ELF-1 (cell line): ENCODE measurements around the gene RNFT2.
A peak's percentile ranks its signal among the peaks of the same experiment; 100 is the strongest.
"Not testable (repeated sequence)": the region's sequence is repeated elsewhere in the genome, so short reads cannot be mapped to it uniquely, and the experiment has no call there.

Experiments used
- DNase-seq: peaks from one replicate; pipeline ENCODE4 v3.0.0-alpha.2; 2016; ENCODE audit warnings: low read depth, low spot score

RNFT2 gene

DNA sequence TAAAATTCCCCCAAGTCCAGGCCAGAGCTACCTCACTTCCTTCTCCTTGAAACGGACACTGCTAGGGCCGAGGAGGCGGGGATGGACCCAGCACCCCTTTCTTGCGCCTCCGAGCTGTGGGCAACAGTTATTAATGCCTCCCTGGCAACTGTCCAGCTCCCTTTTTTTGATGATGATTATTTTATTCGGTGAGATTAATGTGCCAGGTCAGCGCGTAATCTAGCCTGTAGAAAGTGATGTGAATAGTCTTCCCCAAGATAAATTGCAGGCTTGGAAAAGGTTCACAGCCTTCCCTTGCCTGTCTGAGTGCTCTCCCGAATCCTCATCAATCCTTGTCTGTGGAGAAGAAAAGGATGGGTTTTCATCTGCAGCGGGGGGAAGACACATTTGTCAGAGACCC is 54.3 kb downstream of the RNFT2 start:
- no peak for DNase-seq

DNA sequence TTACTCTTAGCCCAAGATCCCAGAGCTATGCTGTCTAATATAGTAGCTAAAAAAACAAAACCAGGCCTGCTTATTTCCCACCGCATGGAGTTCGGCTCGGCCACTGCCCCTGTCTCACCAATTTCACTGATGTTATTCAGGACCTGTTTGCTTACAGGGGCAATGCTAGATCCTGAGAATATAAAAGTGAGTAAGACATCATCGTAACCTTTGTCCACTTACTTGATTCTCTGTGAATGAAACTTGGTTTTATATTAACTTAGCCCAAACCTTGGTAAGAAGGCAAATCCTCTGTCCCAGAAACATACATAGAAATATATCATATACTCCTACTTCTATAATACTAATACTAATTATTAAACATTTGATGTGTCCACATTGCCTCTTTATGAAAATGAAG is 56.6 kb downstream of the RNFT2 start:
- DNase-seq, result no peak

GRCh38 chr12:116797885-116798284 is 59.8 kb downstream of the RNFT2 start:
- no peak for DNase-seq

DNA sequence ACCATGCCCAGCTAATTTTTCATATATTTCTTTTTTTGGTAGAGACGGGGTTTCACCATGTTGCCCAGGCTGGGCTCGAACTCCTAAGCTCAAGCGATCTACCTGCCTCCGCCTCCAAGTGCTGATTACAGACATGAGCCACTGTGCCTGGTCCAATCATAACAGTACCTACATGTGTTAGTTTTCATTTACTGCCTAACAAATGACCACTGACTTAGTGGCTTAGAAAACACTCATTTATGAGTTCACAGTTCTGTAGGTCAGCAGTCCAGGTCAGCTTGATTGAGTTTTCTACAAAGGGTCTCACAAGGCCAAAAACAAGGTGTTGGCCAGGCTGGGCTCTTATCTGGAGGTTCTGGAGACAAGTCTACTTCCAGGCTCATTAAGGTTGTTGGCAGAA is 60.6 kb downstream of the RNFT2 start:
- DNase-seq, result no peak

DNA sequence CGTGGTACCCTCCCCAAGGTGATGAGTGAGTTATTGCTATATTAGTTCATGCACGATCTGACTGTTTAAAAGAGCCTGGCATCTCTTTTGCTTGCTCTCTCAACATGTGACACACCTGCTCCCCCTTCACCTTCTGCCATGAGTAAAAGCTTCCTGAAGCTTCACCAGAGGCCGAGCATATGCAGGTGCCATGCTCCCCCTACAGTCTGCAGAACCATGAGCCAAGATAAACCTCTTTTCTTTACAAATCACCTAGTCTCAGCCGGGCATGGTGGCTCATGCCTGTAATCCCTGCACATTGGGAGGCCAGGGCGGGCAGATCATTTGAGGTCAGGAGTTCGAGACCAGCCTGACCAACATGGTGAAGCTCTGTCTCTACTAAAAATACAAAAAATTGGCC is 61.8 kb downstream of the RNFT2 start:
- no peak for DNase-seq

- no peak for DNase-seq
These were observed 62.8 kb downstream of the RNFT2 start for GRCh38 chr12:116800918-116801317.

DNA sequence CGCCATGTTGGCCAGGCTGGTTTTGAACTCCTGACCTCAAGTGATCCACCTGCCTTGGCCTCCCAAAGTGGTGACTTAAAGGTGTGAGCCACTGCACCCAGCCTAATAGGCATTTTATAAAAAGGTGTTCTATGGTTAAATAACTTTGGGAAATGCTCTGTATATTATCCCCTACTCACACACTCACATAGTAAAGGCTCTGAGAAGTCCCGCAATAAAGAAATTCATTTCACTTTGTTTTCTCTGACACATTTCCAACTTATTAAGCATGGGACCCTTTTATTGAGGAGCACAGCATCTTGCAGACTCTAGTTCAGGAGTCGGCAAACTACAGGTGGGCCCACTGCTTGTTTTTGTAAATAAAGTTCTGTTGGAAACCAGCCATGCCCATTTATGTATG is 63.9 kb downstream of the RNFT2 start:
- DNase-seq, result no peak

GRCh38 chr12:116803013-116803736 is 65.1 kb downstream of the RNFT2 start:
- DNase-seq, result no peak

- no peak for DNase-seq
These were observed 65.9 kb downstream of the RNFT2 start for GRCh38 chr12:116804051-116804450.

DNA sequence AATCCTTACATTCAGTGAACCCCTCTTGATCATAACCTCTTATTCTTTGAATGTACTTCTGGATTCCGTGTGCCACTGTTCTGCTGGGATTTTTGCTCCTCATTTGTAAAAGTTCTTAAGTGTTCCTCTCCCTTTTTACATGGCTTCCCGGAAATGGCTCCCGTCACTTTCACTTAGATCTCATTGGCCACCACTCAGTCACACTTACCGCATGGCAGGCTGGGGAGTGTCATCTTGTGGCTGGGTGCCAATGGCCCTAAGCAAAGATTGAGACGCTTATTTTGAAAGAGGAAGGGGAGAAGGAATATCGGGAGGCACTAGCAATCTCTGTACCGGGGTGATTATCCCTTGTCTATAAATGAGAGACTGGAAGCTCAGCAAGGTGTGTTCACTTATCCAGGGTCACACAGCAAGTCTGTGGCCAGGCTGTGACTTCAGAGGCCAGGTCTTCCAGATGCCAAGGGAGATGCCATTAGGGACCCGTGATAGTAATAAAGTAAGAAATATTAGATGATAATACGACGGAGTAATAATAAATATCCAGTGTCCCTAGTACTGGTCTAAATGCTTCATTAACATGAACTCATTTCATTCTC is 68.8 kb downstream of the RNFT2 start:
- no peak for DNase-seq

GRCh38 chr12:116807546-116807945 is 69.4 kb downstream of the RNFT2 start:
- DNase-seq, result no peak

DNA sequence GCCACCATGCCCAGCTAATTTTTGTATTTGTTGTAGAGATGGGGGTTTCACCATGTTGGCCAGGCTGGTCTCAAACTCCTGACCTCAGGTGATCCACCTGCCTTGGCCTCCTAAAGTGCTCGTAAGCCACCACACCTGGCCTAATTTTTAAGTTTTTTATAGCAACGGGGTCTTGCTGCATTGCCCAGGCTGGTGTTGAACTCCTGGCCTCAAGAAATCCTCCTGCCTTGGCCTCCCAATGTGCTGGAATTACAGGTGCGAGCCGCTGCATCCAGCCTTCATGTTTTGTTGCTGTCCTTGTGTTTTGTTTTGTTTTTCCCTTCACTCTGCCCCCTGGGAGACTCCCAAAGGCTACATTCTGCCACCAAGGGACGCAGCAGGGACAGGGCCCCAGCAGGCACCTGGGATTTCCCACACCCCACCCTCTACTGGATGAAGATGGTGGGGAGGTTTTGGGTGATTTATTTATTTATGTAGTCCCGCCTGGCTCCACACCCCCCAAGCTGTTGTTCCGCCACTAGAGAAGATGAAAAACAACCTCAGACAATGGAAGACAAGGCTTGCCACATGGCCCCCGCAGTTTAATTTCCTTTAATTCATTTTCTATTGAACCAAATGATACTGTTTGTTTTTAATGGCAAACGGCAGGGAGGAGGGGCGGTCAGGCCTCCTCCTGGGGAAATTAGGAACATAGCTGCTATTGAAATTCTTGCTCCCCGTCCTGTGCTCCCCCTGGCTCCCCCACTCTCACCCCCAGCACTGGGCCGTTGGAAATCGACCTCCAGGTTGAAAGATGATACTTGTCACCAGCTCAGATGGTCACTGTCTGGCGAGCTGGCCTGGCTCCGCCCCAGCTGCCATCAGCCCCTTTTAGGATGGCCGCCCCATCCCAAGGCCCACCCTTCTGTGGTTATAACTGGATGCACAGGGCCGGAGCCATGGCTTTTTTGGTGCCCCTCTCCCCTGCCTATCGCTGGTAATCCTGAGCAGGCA is 70.3 kb downstream of the RNFT2 start:
- no peak for DNase-seq

GRCh38 chr12:116812238-116812637 is 74.1 kb downstream of the RNFT2 start:
- no peak for DNase-seq

DNA sequence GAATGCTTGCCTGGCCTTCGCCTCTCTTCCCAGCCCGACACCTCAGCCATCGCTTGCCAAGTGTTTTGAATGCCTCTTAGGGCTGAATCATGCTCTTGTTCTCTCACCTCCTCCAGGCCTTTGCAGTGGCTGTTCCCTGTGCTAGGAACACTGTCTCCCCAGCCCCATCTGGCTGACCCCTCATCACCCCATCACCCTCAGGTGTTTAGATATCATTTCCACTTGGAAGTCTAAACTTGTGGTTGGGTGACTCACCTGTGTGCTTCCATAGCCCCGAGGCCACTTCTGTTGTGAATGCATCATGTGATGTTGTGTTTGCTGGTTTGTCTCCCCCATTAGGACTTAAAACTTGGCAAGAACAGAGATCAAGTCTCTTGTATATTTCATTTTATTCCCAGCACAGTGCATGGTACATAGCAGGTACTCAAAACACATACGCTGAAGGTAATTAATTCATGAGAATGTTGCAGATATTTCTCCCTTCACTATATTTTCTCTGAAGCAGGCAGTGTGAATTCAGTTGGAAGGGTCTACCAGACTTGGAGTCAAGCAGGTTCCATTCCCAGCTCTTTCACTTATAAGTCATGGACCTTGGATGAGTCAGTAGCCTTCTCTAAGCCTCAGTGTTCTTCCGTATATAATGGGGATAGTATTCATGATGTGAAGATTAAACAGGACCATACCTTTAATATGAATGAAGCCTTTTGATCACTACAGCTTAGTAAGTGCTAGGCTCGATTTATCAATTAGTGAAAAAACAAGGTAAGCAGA is 75.3 kb downstream of the RNFT2 start:
- DNase-seq, result no peak

DNA sequence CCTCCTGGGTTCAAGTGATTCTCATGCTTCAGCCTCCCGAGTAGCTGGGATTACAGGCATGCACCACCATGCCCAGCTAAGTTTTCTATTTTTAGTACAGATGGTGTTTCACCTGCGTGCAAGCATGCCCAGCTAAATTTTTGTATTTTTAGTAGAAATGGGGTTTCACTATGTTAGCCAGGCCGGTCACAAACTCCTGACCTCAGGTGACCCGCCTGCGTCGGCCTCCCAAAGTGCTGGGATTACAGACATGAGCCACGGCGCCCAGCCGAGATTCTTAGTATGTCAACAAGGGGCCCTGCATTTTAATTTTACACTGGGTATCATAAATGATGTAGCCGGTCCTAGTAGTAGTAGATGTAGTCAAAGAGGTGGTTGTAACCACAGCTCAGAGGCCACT is 76.7 kb downstream of the RNFT2 start:
- not testable (repeated sequence) for DNase-seq

GRCh38 chr12:116818341-116818856 is 80.3 kb downstream of the RNFT2 start:
- DNase-seq, result peak; percentile 20

DNA sequence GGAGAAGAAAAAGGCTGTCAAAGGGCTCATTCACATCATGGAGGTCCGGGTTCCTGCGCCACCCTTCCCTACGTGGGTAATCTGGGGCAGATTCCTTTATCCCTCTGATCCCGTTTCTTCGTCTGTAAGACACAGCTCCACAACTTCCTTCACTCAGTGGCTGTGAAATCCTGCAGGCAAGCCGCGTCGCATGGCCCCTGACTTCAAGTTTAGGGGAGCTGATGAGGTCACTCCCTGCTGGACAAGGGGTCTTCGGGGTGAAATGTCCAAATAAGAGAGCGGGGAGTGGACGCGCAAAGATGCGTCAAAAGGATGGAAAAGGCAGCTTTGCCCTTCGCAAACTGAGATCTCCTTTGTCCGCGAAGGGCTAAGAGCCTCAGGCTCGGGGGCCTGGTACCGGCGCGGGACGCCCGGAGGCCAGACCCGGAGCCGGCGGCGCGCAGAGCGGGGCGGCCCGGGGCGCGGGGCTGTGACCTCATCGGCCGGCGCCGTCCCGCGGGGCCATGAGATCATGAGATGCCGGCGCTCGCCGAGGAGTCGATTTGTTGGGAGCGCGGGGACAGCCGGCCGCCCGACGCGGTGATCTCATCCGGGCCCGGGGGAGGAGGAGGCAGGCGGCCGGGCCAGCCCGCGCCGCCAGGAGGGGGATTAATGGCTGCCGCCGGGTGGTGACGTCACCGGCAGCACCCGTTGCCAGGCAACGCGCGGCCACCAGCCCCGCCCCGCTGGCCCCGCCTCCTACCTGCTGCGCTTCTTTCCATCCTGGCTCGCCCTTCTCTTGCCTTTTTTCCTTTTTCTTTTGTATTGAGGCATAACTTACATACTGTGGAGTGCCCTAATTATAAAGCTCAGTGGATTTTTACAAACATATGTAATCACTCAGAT is 81.1 kb downstream of the RNFT2 start:
- DNase-seq, result peak; percentile 97

- no peak for DNase-seq
These were observed 82.0 kb downstream of the RNFT2 start for GRCh38 chr12:116820064-116820656.

GRCh38 chr12:116821291-116821690 is 83.2 kb downstream of the RNFT2 start:
- peak; percentile 74 for DNase-seq

GRCh38 chr12:116827432-116827831 is 89.3 kb downstream of the RNFT2 start:
- no peak for DNase-seq
